ENCODE data around the gene LNPEP.
"Not testable (repeated sequence)": the region's sequence is repeated elsewhere in the genome, so short reads cannot be mapped to it uniquely, and the experiment has no call there.

LNPEP gene

GRCh38 chr5:97070234-97070633, 134.4 kb downstream of the LNPEP start:
- FAIRE-seq, result no peak

- FAIRE-seq, result no peak
Observed at GRCh38 chr5:97071101-97071500, 135.2 kb downstream of the LNPEP start.

DNA sequence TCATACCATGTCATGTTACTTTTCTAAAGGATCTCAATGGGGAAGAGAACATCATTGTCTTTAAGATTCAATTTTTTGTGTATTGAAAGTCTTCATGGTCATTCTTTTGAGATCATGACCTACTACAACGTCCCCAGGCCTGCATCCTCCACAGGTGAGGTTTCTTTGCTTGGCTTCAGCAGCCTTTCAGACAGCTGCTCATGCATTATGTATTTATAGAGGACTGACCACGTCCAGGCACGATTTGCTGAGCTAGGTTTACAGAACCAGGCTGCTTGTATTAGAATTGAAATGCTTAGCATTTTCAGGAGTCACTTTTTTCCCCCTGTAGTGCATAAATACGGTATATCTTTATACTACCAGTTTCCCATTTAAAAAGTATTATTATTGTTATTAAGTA, 136.1 kb downstream of the LNPEP start:
- no peak for FAIRE-seq

GRCh38 chr5:97072696-97073095, 136.8 kb downstream of the LNPEP start:
- no peak for FAIRE-seq

- no peak for FAIRE-seq
Observed at GRCh38 chr5:97073420-97073819, 137.5 kb downstream of the LNPEP start.

GRCh38 chr5:97074859-97075489, 139.1 kb downstream of the LNPEP start:
- FAIRE-seq, result no peak

DNA sequence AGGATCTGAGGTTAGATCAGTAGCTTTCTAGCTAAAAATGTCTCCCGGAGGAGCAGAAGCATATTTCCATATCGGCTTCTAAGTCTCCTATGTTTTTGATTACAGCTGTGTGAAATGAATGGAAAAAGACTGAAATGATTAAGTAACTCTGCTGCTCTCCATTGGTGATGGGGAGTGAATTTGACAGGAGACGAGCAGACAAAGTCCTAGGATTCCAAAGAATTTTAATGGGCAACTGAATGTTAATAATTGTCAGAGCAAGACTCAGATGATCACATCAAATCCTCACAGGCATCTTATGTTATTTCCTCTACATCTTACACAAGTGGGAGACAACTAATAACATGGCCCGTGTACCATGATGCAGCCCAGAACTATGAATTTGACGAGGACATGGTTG, 139.8 kb downstream of the LNPEP start:
- FAIRE-seq, result no peak

DNA sequence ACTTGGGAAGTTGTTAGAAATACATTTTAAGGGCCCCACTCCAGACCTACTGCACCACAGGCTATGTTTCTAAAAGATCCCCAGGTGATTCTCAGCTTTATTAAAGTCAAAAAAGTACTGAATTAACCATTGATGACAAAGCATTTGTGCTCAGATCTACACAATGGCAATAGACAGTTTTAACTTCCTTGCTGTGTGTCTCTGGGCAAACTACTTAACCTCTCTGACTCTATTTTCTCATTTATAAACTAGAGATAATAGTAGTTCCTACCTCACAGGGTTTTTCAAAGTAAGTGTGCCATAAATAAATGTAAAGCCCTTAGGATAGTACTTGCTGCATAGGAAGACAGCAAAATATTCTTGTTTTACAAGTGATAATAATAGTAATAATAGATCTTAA, 140.2 kb downstream of the LNPEP start:
- no peak for FAIRE-seq

GRCh38 chr5:97077246-97077645, 141.4 kb downstream of the LNPEP start:
- no peak for FAIRE-seq

- FAIRE-seq, result no peak
Observed at GRCh38 chr5:97078958-97079743, 143.3 kb downstream of the LNPEP start.

DNA sequence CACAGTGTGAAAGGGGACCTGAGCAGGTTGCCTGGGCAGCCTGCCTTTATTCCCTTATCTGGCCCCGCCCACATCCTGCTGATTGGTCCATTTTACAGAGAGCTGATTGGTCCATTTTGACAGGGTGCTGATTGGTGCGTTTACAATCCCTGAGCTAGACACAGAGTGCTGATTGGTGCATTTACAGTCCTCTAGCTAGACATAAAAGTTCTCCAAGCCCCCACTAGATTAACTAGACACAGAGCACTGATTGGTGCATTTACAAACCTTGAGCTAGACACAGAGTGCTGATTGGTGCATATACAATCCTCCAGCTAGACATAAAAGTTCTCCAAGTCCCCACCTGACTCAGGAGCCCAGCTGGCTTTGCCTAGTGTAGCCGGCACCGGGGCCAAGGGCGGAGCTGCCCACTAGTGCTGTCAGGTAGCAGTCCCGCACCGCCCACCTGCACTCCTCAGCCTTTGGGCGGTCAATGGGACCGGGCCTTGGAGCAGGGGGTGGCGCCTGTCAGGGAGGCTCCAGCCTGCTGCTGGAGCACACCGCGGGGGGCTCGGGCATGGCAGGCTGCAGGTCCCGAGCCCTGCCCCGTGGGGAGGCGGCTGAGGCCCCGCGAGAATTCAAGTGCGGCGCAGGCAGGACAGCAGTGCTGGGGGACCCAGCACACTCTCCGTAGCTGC, 149.0 kb downstream of the LNPEP start:
- FAIRE-seq, result not testable (repeated sequence)

DNA sequence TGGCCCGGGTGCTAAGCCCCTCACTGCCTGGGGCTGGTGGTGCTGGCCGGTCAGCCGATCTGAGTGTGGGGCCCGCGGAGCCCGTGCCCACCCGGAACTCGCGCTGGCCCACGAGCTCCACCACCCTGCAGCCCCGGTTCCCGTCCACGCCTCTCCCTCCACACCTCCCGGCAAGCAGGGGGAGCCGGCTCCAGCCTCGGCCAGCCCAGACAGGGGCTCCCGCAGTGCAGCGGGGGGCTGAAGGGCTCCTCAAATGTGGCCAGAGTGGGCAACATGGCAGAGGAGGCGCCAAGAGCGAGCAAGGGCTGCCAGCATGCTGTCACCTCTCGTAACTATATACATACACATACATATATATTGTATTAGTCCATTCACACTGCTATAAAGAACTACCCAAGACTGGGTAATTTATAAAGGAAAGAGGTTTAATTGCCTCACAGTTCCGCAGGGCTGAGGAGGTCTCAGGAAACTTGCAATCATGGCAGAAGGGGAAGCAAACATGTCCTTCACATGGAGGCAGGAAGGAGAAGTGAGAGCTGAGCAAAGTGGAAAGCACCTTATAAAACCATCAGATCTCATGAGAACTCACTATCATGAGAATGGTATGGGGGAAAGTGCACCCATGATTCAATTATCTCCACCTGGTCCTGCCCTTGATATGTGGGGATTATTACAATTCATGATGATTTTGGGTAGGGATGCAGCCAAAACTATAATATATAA, 149.7 kb downstream of the LNPEP start:
- FAIRE-seq, result no peak
